HG02623 (cell line): ENCODE data around the gene KRTAP10-1.
"Not testable (repeated sequence)": the region's sequence is repeated elsewhere in the genome, so short reads cannot be mapped to it uniquely, and the experiment has no call there.

ENCODE experiments used
- ATAC-seq: cut with Tn5 transposase; IDR thresholded peaks from one replicate; pipeline ENCODE4 v1.9.1; 2021; ENCODE audit warnings: moderate library complexity; ENCODE audit not compliant: unreplicated experiment

The KRTAP10-1 gene

DNA sequence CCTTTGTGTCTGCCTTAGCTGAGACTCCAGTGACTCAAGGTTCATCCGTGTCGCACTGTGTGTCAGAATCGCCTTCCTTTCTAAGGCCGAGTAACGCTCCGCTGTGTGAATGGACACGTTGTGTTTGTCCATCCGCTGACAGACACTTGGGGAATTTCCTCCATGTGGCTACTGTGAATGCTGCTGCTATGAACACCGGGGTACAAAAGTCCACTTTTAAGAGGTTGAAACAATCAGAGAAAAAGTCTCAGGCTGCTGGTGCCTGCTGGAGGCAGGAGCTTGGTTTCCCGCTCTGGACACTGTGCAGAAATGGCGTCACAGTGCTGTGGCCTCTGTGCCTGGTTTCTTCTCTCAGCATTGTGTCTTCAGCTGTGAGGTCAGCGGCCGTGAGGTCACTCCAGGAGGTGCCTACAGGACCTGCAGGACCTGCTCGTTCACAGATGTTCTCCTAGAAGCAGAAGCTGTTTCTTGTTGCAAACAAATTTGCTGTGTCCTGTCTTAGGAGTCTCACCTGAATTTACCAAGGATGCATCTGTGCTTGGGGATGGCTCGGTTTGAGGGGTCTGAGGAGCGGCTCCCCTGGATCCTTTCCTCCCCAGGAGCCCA, 34.2 kb downstream of the KRTAP10-1 start:
- ATAC-seq, result no peak

DNA sequence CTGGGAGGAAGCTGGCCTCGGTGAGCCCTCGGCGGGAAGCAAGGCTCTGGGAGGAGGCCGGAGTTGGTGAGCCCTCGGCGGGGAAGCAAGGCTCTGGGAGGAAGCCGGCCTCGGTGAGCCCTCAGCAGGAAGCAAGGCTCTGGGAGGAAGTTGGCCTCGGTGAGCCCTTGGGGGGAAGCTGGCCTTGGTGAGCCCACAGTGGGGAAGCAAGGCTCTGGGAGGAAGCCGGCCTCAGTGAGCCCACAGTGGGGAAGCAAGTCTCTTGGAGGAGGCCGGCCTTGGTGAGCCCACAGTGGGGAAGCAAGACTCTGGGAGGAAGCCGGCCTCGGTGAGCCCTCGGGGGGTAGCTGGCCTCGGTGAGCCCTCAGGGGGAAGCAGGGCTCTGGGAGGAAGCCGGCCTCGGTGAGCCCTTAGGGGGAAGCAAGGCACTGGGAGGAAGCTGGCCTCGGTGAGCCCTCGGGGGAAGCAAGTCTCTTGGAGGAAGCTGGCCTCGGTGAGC, 36.0 kb downstream of the KRTAP10-1 start:
- ATAC-seq, result no peak

DNA sequence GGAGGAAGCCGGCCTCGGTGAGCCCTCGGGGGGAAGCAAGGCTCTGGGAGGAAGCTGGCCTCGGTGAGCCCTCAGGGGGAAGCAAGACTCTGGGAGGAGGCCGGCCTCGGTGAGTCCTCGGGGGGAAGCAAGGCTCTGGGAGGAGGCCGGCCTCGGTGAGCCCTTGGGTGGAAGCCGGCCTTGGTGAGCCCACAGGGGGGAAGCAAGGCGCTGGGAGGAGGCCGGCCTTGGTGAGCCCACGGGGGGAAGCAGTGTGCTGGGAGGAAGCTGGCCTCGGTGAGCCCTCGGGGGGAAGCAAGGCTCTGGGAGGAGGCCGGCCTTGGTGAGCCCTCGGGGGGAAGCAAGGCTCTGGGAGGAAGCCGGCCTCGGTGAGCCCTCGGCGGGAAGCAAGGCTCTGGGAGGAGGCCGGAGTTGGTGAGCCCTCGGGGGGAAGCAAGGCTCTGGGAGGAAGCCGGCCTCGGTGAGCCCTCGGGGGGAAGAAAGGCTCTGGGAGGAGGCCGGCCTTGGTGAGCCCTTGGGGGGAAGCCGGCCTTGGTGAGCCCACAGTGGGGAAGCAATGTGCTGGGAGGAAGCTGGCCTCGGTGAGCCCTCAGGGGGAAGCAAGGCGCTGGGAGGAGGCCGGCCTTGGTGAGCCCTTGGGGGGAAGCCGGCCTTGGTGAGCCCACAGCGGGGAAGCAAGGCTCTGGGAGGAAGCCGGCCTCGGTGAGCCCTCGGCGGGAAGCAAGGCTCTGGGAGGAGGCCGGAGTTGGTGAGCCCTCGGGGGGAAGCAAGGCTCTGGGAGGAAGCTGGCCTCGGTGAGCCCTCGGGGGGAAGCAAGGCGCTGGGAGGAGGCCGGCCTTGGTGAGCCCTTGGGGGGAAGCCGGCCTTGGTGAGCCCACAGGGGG, 36.7 kb downstream of the KRTAP10-1 start:
- not testable (repeated sequence) for ATAC-seq

DNA sequence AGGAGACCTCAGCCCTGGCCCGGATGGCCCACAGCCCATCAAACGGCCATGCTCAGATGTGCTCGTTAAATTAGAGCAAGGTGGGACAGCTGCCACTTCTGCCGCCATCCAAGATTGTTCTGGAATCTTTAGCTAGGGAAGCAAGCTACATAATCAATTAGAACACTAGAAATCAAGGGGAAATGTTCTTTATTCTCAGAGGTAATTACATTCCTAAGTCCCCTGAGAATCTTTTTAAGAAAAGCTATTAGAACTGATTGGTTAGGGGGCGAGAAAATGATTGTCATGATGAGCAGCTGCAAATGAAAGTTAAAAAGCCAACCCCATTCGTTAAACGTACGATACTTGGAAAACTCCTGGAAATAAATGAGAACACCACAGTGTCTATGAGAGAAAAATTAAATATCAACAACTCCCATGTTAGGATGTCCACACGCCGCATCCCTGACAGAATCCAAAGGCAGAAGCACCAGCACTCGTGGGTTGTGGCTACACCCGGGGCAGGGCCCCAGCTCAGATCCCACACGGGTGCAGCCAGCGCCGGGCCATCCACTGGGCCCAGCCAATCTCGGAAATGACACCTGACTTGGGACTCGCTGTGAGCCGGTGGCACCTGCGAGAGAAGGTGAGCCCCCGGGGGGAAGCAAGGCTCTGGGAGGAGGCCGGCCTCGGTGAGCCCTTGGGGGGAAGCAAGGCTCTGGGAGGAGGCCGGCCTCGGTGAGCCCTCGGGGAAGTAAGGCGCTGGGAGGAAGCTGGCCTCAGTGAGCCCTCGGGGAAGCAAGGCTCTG, 37.6 kb downstream of the KRTAP10-1 start:
- no peak for ATAC-seq

- no peak for ATAC-seq
Observed at GRCh38 chr21:44500111-44500510, 39.9 kb downstream of the KRTAP10-1 start.

DNA sequence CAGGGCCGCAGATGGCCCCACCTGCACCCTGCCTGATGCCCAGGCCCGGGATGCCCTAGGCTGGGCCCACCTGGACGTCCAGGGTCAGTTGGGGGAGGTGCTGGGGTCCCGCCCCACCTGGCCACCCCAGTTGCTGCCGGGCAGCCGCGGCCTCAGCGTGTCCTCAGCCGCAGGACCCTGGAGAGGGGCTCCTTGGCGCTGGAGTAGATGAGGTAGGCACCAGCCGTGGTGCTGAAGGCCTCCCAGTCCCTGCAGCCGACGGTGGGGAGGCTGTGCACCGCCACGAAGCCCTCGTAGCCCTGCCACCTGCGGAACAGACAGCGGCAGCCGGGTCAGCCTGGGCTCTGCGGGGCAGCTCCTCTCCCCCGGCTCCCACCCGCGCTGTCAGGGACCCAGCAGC, 40.4 kb downstream of the KRTAP10-1 start:
- ATAC-seq, result no peak

- ATAC-seq, result no peak
Observed at GRCh38 chr21:44499211-44499560, 40.8 kb downstream of the KRTAP10-1 start.

- no peak for ATAC-seq
Observed at GRCh38 chr21:44498280-44499210, 41.5 kb downstream of the KRTAP10-1 start.

DNA sequence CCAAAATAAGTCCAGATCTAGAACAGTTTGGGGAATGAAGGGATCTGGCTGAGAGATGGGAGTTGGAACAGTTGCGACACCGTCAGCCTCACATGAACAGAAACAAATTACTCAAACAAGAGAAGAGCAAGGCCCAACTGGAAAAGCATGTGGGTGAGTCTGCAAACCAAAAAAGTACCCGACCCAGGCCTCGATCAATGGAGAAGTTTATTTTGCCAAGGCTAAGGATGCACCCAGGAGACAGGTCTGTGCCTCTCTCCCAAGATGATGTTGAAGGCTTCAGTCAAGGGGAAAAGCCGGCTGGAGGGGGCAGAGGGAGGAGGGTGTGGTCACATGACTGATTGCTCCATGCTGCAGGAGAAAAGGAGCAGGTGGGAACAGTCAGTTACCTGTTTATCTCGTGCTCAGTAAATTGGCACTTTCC, 42.3 kb downstream of the KRTAP10-1 start:
- no peak for ATAC-seq

DNA sequence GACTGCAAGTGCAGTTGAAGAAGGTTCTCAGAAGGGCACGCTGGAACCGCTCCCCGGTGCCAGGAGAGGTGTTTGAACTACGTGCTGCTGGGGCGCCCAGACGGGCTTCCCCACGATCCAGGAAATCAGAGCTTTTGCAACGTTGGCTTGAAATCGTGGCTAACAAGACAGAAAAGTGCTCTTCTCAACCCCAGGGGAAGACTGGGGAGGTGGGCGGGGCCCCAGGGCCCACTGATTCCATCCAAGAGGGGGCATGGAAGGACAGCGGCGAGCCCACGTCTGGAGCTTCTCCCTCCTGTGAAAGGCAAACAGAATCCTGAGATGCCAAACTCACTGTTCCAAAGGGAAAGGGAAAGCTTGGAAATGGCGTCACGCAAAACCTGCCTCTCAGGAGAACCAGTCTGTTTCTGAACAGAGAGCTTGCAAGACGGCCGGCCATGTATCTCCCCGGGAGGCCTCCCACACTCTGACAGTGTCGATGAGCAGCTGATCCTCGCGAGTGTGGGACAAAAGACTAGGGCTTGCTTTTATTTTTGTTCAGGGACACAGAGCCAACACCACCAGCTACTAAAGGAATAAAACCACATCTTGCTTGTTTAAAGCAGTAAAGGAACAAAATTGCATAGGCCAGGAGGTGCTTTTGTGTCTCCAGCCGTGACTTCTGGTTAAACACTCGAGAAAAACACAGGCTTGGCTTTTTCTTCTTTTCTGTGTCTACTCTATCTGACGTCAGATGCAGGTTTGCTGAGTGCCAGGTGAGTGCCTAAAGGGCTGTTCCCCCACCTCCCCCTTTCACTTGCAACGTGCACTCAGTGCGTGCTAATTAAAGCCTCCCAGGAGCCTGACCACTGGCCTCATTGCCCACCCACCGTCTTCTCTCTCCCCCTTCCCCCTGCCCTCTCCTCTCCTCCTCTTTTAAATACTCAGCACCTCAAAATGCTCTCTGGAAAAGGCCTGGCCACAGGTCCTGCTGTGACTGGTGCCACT, 43.1 kb downstream of the KRTAP10-1 start:
- ATAC-seq, result no peak

- ATAC-seq, result no peak
Observed at GRCh38 chr21:44495611-44496563, 44.1 kb downstream of the KRTAP10-1 start.

- ATAC-seq, result no peak
Observed at GRCh38 chr21:44494956-44495355, 45.0 kb downstream of the KRTAP10-1 start.

DNA sequence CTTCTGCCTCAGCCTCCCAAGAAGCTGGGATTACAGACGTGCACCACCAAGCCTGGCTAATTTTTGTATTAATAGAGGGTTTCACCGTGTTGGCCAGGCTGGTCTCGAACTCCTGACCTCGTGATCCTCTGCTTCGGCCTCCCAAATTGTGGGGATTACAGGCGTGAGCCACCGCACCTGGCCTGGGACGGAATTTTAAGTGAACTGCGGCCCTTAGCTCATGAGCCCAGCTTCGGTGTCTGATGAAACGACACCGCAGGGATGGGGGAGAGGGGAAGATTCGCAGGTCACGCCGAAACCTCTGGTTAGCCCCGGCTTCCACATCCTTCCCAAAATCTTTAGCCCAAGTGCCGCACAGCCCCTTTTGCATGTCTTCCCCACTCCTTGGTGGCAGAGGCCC, 45.6 kb downstream of the KRTAP10-1 start:
- ATAC-seq, result no peak

GRCh38 chr21:44492567-44493385, 47.2 kb downstream of the KRTAP10-1 start:
- ATAC-seq, result no peak

DNA sequence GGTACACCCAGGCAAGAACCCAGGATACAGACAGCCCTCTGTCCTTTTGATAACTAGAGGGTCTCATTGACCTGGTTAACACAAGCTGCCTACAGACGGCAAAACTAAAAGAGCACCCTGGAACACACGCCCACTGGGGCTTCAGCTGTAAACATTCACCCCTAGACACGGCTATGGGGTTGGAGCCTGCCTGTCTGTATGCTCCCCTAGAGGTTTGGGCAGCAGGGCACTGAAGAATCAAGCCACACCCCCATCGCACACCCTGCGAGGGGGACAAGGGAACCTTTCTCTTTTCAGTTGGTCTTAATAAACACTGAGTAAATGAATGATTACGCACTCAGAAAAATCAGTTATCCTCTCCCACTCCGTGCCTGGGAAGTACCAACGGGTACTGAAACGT, 49.2 kb downstream of the KRTAP10-1 start:
- ATAC-seq, result no peak

- no peak for ATAC-seq
Observed at GRCh38 chr21:44490405-44490804, 49.6 kb downstream of the KRTAP10-1 start.

- ATAC-seq, result no peak
Observed at GRCh38 chr21:44489962-44490361, 50.0 kb downstream of the KRTAP10-1 start.
